ENCODE data around the gene PTPRN2. TPM values are rescaled to one million over a fixed set of nuclear protein-coding genes. Genes with fewer than 3 reads are reported as not detected.

The PTPRN2 gene
- total RNA-seq, 1 experiment from 2014 or later: 2.1 TPM

DNA sequence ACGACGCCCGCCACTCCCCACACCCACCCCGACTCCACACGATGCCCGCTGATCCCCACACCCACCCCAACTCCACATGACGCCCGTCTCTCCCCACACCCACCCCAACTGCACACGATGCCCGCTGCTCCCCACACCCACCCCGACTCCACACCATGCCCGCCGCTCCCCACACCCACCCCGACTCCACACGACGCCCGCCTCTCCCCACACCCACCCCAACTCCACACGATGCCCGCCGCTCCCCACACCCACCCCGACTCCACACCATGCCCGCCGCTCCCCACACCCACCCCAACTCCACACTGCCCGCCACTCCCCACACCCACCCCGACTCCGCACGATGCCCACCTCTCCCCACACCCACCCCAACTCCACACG, 933.8 kb downstream of the PTPRN2 start (continued):
- TF ChIP-seq, protein P1, sequence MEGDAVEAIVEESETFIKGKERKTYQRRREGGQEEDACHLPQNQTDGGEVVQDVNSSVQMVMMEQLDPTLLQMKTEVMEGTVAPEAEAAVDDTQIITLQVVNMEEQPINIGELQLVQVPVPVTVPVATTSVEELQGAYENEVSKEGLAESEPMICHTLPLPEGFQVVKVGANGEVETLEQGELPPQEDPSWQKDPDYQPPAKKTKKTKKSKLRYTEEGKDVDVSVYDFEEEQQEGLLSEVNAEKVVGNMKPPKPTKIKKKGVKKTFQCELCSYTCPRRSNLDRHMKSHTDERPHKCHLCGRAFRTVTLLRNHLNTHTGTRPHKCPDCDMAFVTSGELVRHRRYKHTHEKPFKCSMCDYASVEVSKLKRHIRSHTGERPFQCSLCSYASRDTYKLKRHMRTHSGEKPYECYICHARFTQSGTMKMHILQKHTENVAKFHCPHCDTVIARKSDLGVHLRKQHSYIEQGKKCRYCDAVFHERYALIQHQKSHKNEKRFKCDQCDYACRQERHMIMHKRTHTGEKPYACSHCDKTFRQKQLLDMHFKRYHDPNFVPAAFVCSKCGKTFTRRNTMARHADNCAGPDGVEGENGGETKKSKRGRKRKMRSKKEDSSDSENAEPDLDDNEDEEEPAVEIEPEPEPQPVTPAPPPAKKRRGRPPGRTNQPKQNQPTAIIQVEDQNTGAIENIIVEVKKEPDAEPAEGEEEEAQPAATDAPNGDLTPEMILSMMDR (IDR thresholded peaks at IDR 0.05 in 2 of 3, conservative IDR thresholded peaks at IDR 0.05 in 1 of 3; ENCODE audit: borderline replicate concordance in 1 of 3, insufficient read depth in 1 of 3, low read depth in 2 of 3, low read length in 2 of 3): no peak
- TF ChIP-seq SRF (IDR thresholded peaks at IDR 0.05; ENCODE audit: low read depth): no peak

DNA sequence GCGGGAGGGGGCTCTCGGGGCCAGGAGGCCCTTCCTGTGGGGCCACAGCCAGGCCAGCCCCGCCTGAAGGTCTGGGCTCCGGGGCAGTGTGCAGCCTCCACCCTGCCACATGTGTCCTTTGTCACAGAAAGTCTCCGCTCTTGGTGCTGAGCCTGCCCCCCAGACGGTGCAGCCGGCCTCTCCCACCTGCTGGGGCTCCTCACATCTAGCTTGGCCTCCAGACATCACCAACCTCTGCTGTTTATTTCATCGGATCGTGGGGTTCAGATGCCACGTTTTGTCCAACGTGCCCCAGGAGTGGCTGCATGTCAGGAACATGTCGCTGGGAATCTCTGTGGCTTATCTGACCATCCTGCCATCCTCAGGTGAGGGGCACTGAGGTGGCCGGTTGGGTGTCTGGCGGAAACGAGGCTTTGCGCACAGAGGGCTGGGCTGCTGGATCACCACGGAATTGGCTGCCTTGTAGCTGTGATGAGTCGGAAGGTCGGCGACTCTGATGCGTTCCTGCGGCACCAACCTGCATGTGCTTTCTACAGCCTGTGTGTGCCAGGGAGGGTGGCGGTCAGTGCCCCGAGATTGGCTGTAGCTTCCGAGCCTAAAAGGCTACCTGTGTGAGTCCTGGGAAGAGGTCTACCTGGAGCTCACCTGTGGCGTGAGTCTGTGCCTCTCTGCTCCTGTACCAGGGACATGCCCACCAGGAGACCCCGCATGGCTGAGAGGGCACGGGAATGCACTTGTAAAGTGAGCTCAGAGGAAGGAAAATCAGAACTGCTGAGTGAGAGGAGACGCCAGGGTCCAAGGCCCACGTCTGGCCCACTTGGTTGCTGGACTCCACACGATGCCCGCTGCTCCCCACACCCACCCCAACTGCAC, 934.4 kb downstream of the PTPRN2 start:
- BruUV-seq (replicated peaks): no TSS peak

More for the DNA sequence above, 934.4 kb downstream of the PTPRN2 start:
- H3K9ac ChIP-seq (ENCODE audit: low read length): no peak overlapping the region
- H3K36me3 ChIP-seq (ENCODE audit: control insufficient read depth in 1 of 2, insufficient read depth in 2 of 2, low read length in 2 of 2): no peaks in the 10 kb centered on the region
- H3K4me2 ChIP-seq (ENCODE audit: low read length): no peak overlapping the region
- DNase-seq (ENCODE audit: low read depth, low spot score) (no peak), ATAC-seq (no peak)
- no peaks in the 10 kb centered on the region for H3K9me3 ChIP-seq (ENCODE audit: control insufficient read depth in 1 of 2, insufficient read depth in 1 of 2, low read depth in 1 of 2, low read length in 2 of 2)
- no peak overlapping the region for H3K27ac ChIP-seq (ENCODE audit: low read depth, low read length)
- H3K4me3 ChIP-seq (replicated peaks in 1 of 2; ENCODE audit: low read depth in 1 of 2, low read length in 2 of 2): no peak overlapping the region
- ChIA-PET RAD21 (ENCODE audit: low non-redundant PET in 1 of 2, low total read pairs in 2 of 2, uncharacterized antibody in 2 of 2, unreplicated experiment in 2 of 2) (no interaction called here), POLR2A (no interaction called here), CTCF (no interaction called here)
- H4K20me1 ChIP-seq (ENCODE audit: insufficient read depth): no peaks in the 10 kb centered on the region
- intact Hi-C loops (cut with micrococcal nuclease): no loop called here
- no peaks in the 10 kb centered on the region for H3K9me2 ChIP-seq (ENCODE audit: insufficient read depth)
- no peak overlapping the region for H2AFZ ChIP-seq (ENCODE audit: low read depth, low read length, poor library complexity, severe bottlenecking)
- no peaks in the 10 kb centered on the region for H3K79me2 ChIP-seq (ENCODE audit: insufficient read depth, low read length)
- H3K4me1 ChIP-seq (ENCODE audit: control insufficient read depth in 1 of 2, insufficient read depth in 2 of 2, low read length in 2 of 2): no peaks in the 10 kb centered on the region
- TF ChIP-seq ZFX (IDR thresholded peaks at IDR 0.05) (no peak), POLR2AphosphoS5 (IDR thresholded peaks at IDR 0.05; ENCODE audit: low read depth, low read length) (no peak), CEBPB (IDR thresholded peaks at IDR 0.05; ENCODE audit: low read depth) (no peak), SRF (IDR thresholded peaks at IDR 0.05; ENCODE audit: low read depth) (no peak), EZH2 (IDR thresholded peaks at IDR 0.05) (no peak), RAD21 (IDR thresholded peaks at IDR 0.05; ENCODE audit: low read depth) (no peak)
- TF ChIP-seq, protein P2, sequence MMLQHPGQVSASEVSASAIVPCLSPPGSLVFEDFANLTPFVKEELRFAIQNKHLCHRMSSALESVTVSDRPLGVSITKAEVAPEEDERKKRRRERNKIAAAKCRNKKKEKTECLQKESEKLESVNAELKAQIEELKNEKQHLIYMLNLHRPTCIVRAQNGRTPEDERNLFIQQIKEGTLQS (IDR thresholded peaks at IDR 0.05): no peak
- TF ChIP-seq, protein P1 (IDR thresholded peaks at IDR 0.05 in 2 of 3, conservative IDR thresholded peaks at IDR 0.05 in 1 of 3; ENCODE audit: borderline replicate concordance in 1 of 3, insufficient read depth in 1 of 3, low read depth in 2 of 3, low read length in 2 of 3): no peak
- no peaks in the 10 kb centered on the region for H3K27me3 ChIP-seq (ENCODE audit: insufficient read depth, low read length)
